WTC11 (cell line): ENCODE data around the gene ETS1. TPM values are rescaled to one million over a fixed set of nuclear protein-coding genes. Genes with fewer than 3 reads are reported as not detected.

Source experiments
- ATAC-seq: fragments of 200-7000 bp; cut with Tn5 transposase; 2 replicates; pipeline ENCODE4 v1.10.0; 2021; ENCODE audit warnings: mild to moderate bottlenecking, moderate library complexity
- CTCF ChIA-PET: fragments of 300-600 bp; sonication (Branson Sonifier 250); formaldehyde crosslinking; loops from one replicate; lab custom pipeline; 2021; ENCODE audit warnings: antibody characterized with exemption; lab: Charles Lee
- POLR2A ChIA-PET: fragments of 350-600 bp; sonication (Branson Sonifier 250); formaldehyde crosslinking; loops from one replicate; lab custom pipeline; 2021; ENCODE audit warnings: antibody characterized with exemption; lab: Charles Lee
- DNase-seq: peaks from one replicate; pipeline ENCODE4 v3.0.0; 2021; ENCODE audit warnings: low spot score
- H3K27ac Mint-ChIP-seq: 2 replicates; pipeline ENCODE4 v1.8.0; 2021; ENCODE audit warnings: mixed read lengths
- H3K27me3 Mint-ChIP-seq: 2 replicates; pipeline ENCODE4 v1.8.0; 2021; ENCODE audit warnings: low read depth, mild to moderate bottlenecking, moderate library complexity, mixed read lengths
- H3K36me3 Mint-ChIP-seq: 2 replicates; pipeline ENCODE4 v1.8.0; 2021; ENCODE audit warnings: mixed read lengths
- H3K4me1 Mint-ChIP-seq: 2 replicates; pipeline ENCODE4 v1.8.0; 2022; ENCODE audit warnings: mixed read lengths
- H3K4me3 Mint-ChIP-seq: 2 replicates; pipeline ENCODE4 v1.8.0; 2021; ENCODE audit warnings: mild to moderate bottlenecking, moderate library complexity, mixed read lengths
- H3K9me3 Mint-ChIP-seq: 2 replicates; pipeline ENCODE4 v1.8.0; 2021; ENCODE audit warnings: mixed read lengths
- CDX4 ChIP-seq: fragments of 250-450 bp; sonication (Bioruptor Pico); IDR thresholded peaks from 2 replicates; pipeline ENCODE4 v1.9.0; 2021; ENCODE audit warnings: moderate library complexity, mild to moderate bottlenecking, inconsistent platforms, borderline replicate concordance
- CTCF ChIP-seq: fragments of 200-600 bp; IDR thresholded peaks from 2 replicates; pipeline ENCODE4 v1.8.0; 2022; ENCODE audit warnings: antibody characterized with exemption
- ERG ChIP-seq: fragments of 250-450 bp; sonication (Bioruptor Pico); IDR thresholded peaks from 2 replicates; pipeline ENCODE4 v1.8.0; 2021; ENCODE audit warnings: mild to moderate bottlenecking
- HMGA2 ChIP-seq: fragments of 250-450 bp; sonication (Bioruptor Pico); IDR thresholded peaks from 2 replicates; pipeline ENCODE4 v1.4.0; 2021; ENCODE audit warnings: mild to moderate bottlenecking, moderate library complexity
- IRF2 ChIP-seq: sonication (generic); formaldehyde crosslinking; IDR thresholded peaks from 2 replicates; pipeline ENCODE4 v1.8.0; 2022; ENCODE audit warnings: low read depth, missing genetic modification reagents, borderline replicate concordance
- NFYB ChIP-seq: sonication (generic); formaldehyde crosslinking; conservative IDR thresholded peaks from 2 replicates; pipeline ENCODE4 v1.8.0; 2022; ENCODE audit warnings: low read depth, missing genetic modification reagents
- NR2C2 ChIP-seq: sonication (generic); formaldehyde crosslinking; IDR thresholded peaks from 2 replicates; pipeline ENCODE4 v1.8.0; 2022; ENCODE audit warnings: mild to moderate bottlenecking, missing genetic modification reagents
- OVOL2 ChIP-seq: fragments of 250-450 bp; sonication (Bioruptor Pico); IDR thresholded peaks from 2 replicates; pipeline ENCODE4 v1.9.0; 2021; ENCODE audit warnings: mild to moderate bottlenecking, borderline replicate concordance
- RELA ChIP-seq: sonication (generic); formaldehyde crosslinking; IDR thresholded peaks from 2 replicates; pipeline ENCODE4 v1.8.1; 2022; ENCODE audit warnings: missing genetic modification reagents, mild to moderate bottlenecking, borderline replicate concordance
- SMAD4 ChIP-seq: sonication (generic); formaldehyde crosslinking; IDR thresholded peaks from 2 replicates; pipeline ENCODE4 v1.8.0; 2022; ENCODE audit warnings: mild to moderate bottlenecking, missing genetic modification reagents
- TEAD1 ChIP-seq: sonication (generic); formaldehyde crosslinking; IDR thresholded peaks from 2 replicates; pipeline ENCODE4 v1.8.0; 2022; ENCODE audit warnings: mild to moderate bottlenecking, missing genetic modification reagents
- USF1 ChIP-seq: sonication (generic); formaldehyde crosslinking; IDR thresholded peaks from 2 replicates; pipeline ENCODE4 v1.8.0; 2022; ENCODE audit warnings: mild to moderate bottlenecking, missing genetic modification reagents
- USF2 ChIP-seq: sonication (generic); formaldehyde crosslinking; IDR thresholded peaks from 2 replicates; pipeline ENCODE4 v1.8.1; 2023; ENCODE audit warnings: mild to moderate bottlenecking, missing genetic modification reagents, moderate library complexity
- ZNF219 ChIP-seq: sonication (generic); formaldehyde crosslinking; IDR thresholded peaks from 2 replicates; pipeline ENCODE4 v1.8.0; 2023; ENCODE audit warnings: missing genetic modification reagents, mild to moderate bottlenecking, borderline replicate concordance
- ZNF232 ChIP-seq: sonication (generic); formaldehyde crosslinking; IDR thresholded peaks from 2 replicates; pipeline ENCODE4 v1.8.0; 2022; ENCODE audit warnings: mild to moderate bottlenecking, missing genetic modification reagents
- ZNF317 ChIP-seq: sonication (generic); formaldehyde crosslinking; IDR thresholded peaks from 2 replicates; pipeline ENCODE4 v1.8.1; 2023; ENCODE audit warnings: low read depth, mild to moderate bottlenecking, moderate library complexity, missing genetic modification reagents, borderline replicate concordance
- ZNF423 ChIP-seq: fragments of 250-450 bp; sonication (Bioruptor Pico); IDR thresholded peaks from 2 replicates; pipeline ENCODE4 v2.1.2; 2022; ENCODE audit warnings: mild to moderate bottlenecking, moderate library complexity
- ZSCAN18 ChIP-seq: fragments of 250-450 bp; sonication (Bioruptor Pico); IDR thresholded peaks from 2 replicates; pipeline ENCODE4 v2.1.2; 2022; ENCODE audit warnings: mild to moderate bottlenecking, moderate library complexity
- total RNA-seq: library from RNA; stranded (reverse); gene quantifications from 3 replicates; pipeline ENCODE4 v1.2.3, GENCODE V29; 2021

The ETS1 gene
- total RNA-seq, 1 experiment from 2014 or later = 33.1 TPM

- no peak for TF ChIP-seq NFYB
- TF ChIP-seq ZNF423 = no peak
- TF ChIP-seq USF1 = no peak
- no peak for TF ChIP-seq CTCF
Observed at GRCh38 chr11:128604723-128605122, 17.4 kb upstream of the ETS1 start (continued).

GRCh38 chr11:128603752-128604414 lies 16.5 kb upstream of the ETS1 start:
- Mint-ChIP-seq H3K27me3 (peaks cover 9% of the 10 kb centered on the region), H3K4me3 (no peak overlapping the region), H3K4me1 (peaks cover 35% of the 10 kb centered on the region), H3K36me3 (no peaks in the 10 kb centered on the region), H3K9me3 (no peaks in the 10 kb centered on the region), H3K27ac (no peak overlapping the region)
- POLR2A ChIA-PET = interaction anchor here (0.7 kb wide), 1 partner anchor 547 kb away, joined by 3 read pairs; no protein-coding TSS in a partner anchor
- CTCF ChIA-PET = interaction anchor here (0.7 to 3.4 kb wide), 4 partner anchors 13 to 27 kb away, joined by 3 to 22 read pairs (median 4); no protein-coding TSS in a partner anchor
- no peak; the same call in 1 of the 2 replicates for ATAC-seq
- TF ChIP-seq ERG (CRISPR knock-in tag) (no peak), TEAD1 (CRISPR knock-in tag) (no peak), IRF2 (CRISPR knock-in tag) (no peak), ZNF219 (CRISPR knock-in tag) (no peak), ZNF317 (CRISPR knock-in tag) (no peak)
- no peak for DNase-seq

- DNase-seq (no peak), ATAC-seq (no peak)
- Mint-ChIP-seq H3K27me3 (peaks cover 2% of the 10 kb centered on the region; the same call in 1 of the 2 replicates), H3K9me3 (no peaks in the 10 kb centered on the region), H3K4me1 (peaks cover 39% of the 10 kb centered on the region), H3K36me3 (no peaks in the 10 kb centered on the region), H3K4me3 (no peak overlapping the region), H3K27ac (no peak overlapping the region)
- CTCF ChIA-PET = interaction anchor here (0.6 to 3.4 kb wide), 4 partner anchors 14 to 54 kb away, joined by 3 to 22 read pairs (median 4); no protein-coding TSS in a partner anchor
- POLR2A ChIA-PET = interaction anchor here (0.7 kb wide), 1 partner anchor 546 kb away, joined by 3 read pairs; no protein-coding TSS in a partner anchor
- no peak for TF ChIP-seq ZSCAN18
- no peak for TF ChIP-seq NR2C2
- no peak for TF ChIP-seq SMAD4 (CRISPR knock-in tag)
- TF ChIP-seq CDX4 = no peak
- no peak for TF ChIP-seq ZNF232
- TF ChIP-seq RELA = no peak
- no peak for TF ChIP-seq ERG (CRISPR knock-in tag)
- no peak for TF ChIP-seq HMGA2 (CRISPR knock-in tag)
- TF ChIP-seq OVOL2 (CRISPR knock-in tag) = no peak
- TF ChIP-seq USF2 (CRISPR knock-in tag) = no peak
Observed at GRCh38 chr11:128603003-128603696, 15.8 kb upstream of the ETS1 start.
